GM23338 (cell line): ENCODE results near the gene FAM72A. TPM values are rescaled to one million over a fixed set of nuclear protein-coding genes. Genes with fewer than 3 reads are reported as not detected.

Experiments
- polyA plus RNA-seq: library from polyadenylated mRNA; unstranded; fragments of >200 nt; fragmentation: Nextera tagmentation; extraction: Ambion mirVana; gene quantifications from 2 replicates; pipeline ENCODE4 v1.2.1, GENCODE V29; 2016
- total RNA-seq: library from RNA; depleted of rRNA; stranded (reverse); fragments of >200 nt; shearing (Covaris generic); gene quantifications from 2 replicates; pipeline ENCODE4 v1.2.3, GENCODE V29; 2014; rRNA removed

FAM72A gene
- total and polyA plus RNA-seq, 2 experiments from 2014 or later: 19.1 to 26.7 TPM

Other genes with a start within 250 kb of the FAM72A start
- gene RAB7B, start 199.4 kb downstream of the FAM72A start, total RNA-seq: not detected in 2 replicates
- gene RAB7B, start 199.4 kb downstream of the FAM72A start, polyA plus RNA-seq: not detected in 2 replicates
- not detected in 2 replicates for gene CTSE, start 178.9 kb downstream of the FAM72A start, total RNA-seq
- not detected in 2 replicates for gene CTSE, start 178.9 kb downstream of the FAM72A start, polyA plus RNA-seq
- not detected in 2 replicates for gene RHEX, start 149.7 kb downstream of the FAM72A start, total RNA-seq
- not detected in 2 replicates for gene RHEX, start 149.7 kb downstream of the FAM72A start, polyA plus RNA-seq
- gene AVPR1B, start 85.5 kb downstream of the FAM72A start, total RNA-seq: 0.52 TPM in 1 of 2 replicates, not detected in the other
- gene AVPR1B, start 85.5 kb downstream of the FAM72A start, polyA plus RNA-seq: 0.09 and 0.24 TPM in 2 replicates
- 69.2 and 77.8 TPM in 2 replicates for gene SRGAP2, start 702 bp upstream of the FAM72A start, total RNA-seq
- 41.4 and 48.3 TPM in 2 replicates for gene SRGAP2, start 702 bp upstream of the FAM72A start, polyA plus RNA-seq